Duodenal mucosa (tissue), 2 donors: Measurements from ENCODE around the gene SNX6.
"Not testable (repeated sequence)": the region's sequence is repeated elsewhere in the genome, so short reads cannot be mapped to it uniquely, and the experiment has no call there.

Experiments
- H3K27ac ChIP-seq: one replicate; pipeline ENCODE4 v1.7.0; 2013; ENCODE audit warnings: low read depth, low read length
- H3K27me3 ChIP-seq, 2 donors: one replicate each; pipeline ENCODE4 v1.7.0; 2013; ENCODE audit warnings: low read length in 2 of 2, control low read depth in 1 of 2; ENCODE audit not compliant: insufficient read depth in 2 of 2, control insufficient read depth in 1 of 2
- H3K36me3 ChIP-seq, 2 donors: one replicate each; pipeline ENCODE4 v1.7.0; 2013; ENCODE audit warnings: low read length in 2 of 2, control low read depth in 1 of 2; ENCODE audit not compliant: insufficient read depth in 2 of 2, control insufficient read depth in 1 of 2
- H3K4me1 ChIP-seq, 2 donors: one replicate each; pipeline ENCODE4 v1.7.0; 2013; ENCODE audit warnings: low read length in 2 of 2, control low read depth in 1 of 2; ENCODE audit not compliant: insufficient read depth in 2 of 2, control insufficient read depth in 1 of 2
- H3K4me3 ChIP-seq, 2 donors: one replicate each; pipeline ENCODE4 v1.7.0; 2013; ENCODE audit warnings: low read length in 2 of 2, low read depth in 1 of 2
- H3K9ac ChIP-seq, 2 donors: one replicate each; pipeline ENCODE4 v1.7.0; 2013; ENCODE audit warnings: low read length in 2 of 2, low read depth in 1 of 2
- H3K9me3 ChIP-seq, 2 donors: one replicate each; pipeline ENCODE4 v1.7.0; 2013; ENCODE audit warnings: low read length in 2 of 2, control low read depth in 1 of 2; ENCODE audit not compliant: control insufficient read depth in 1 of 2

Gene SNX6

GRCh38 chr14:34660796-34661195 lies 30.8 kb upstream of the SNX6 start:
- Histone ChIP-seq H3K4me1 (no peaks in the 10 kb centered on the region), H3K9me3 (no peaks in the 10 kb centered on the region), H3K9ac (no peak overlapping the region), H3K27me3 (no peaks in the 10 kb centered on the region), H3K27ac (no peak overlapping the region), H3K4me3 (no peak overlapping the region), H3K36me3 (no peaks in the 10 kb centered on the region)

- H3K4me3 ChIP-seq = no peak overlapping the region
Measured at GRCh38 chr14:34655959-34656358, 26.0 kb upstream of the SNX6 start.

GRCh38 chr14:34653073-34653472 lies 23.1 kb upstream of the SNX6 start:
- not testable (repeated sequence) for H3K4me3 ChIP-seq, H3K9ac ChIP-seq, H3K27ac ChIP-seq, H3K9me3 ChIP-seq, H3K4me1 ChIP-seq, H3K36me3 ChIP-seq, H3K27me3 ChIP-seq

More at GRCh38 chr14:34655959-34656358, 26.0 kb upstream of the SNX6 start:
- Histone ChIP-seq H3K36me3 (no peaks in the 10 kb centered on the region), H3K27me3 (no peaks in the 10 kb centered on the region), H3K27ac (no peak overlapping the region), H3K4me1 (no peaks in the 10 kb centered on the region), H3K9ac (no peak overlapping the region), H3K9me3 (no peaks in the 10 kb centered on the region)

GRCh38 chr14:34652348-34652747 lies 22.4 kb upstream of the SNX6 start:
- not testable (repeated sequence) for H3K9ac ChIP-seq, H3K36me3 ChIP-seq, H3K4me3 ChIP-seq, H3K27ac ChIP-seq, H3K27me3 ChIP-seq, H3K9me3 ChIP-seq, H3K4me1 ChIP-seq

- Histone ChIP-seq H3K9me3 (no peaks in the 10 kb centered on the region), H3K9ac (no peak overlapping the region), H3K36me3 (no peaks in the 10 kb centered on the region), H3K27ac (no peak overlapping the region), H3K4me3 (no peak overlapping the region), H3K4me1 (no peaks in the 10 kb centered on the region), H3K27me3 (no peaks in the 10 kb centered on the region)
Measured at GRCh38 chr14:34650786-34651584, 21.0 kb upstream of the SNX6 start.

GRCh38 chr14:34650006-34650405 lies 20.1 kb upstream of the SNX6 start:
- H3K36me3 ChIP-seq, H3K27me3 ChIP-seq, H3K27ac ChIP-seq, H3K4me3 ChIP-seq, H3K4me1 ChIP-seq, H3K9me3 ChIP-seq, H3K9ac ChIP-seq: not testable (repeated sequence)

GRCh38 chr14:34649344-34649743 lies 19.4 kb upstream of the SNX6 start:
- Histone ChIP-seq H3K4me1 (no peaks in the 10 kb centered on the region), H3K4me3 (no peak overlapping the region), H3K9ac (no peak overlapping the region), H3K27ac (no peak overlapping the region), H3K9me3 (no peaks in the 10 kb centered on the region), H3K27me3 (no peaks in the 10 kb centered on the region), H3K36me3 (no peaks in the 10 kb centered on the region)

GRCh38 chr14:34646570-34647255 lies 16.8 kb upstream of the SNX6 start:
- Histone ChIP-seq H3K27ac (no peak overlapping the region), H3K9ac (no peak overlapping the region), H3K9me3 (no peaks in the 10 kb centered on the region), H3K36me3 (no peaks in the 10 kb centered on the region), H3K4me3 (no peak overlapping the region), H3K27me3 (no peaks in the 10 kb centered on the region), H3K4me1 (no peaks in the 10 kb centered on the region)

- H3K4me3 ChIP-seq = no peak overlapping the region
- no peaks in the 10 kb centered on the region for H3K27me3 ChIP-seq
- H3K27ac ChIP-seq = no peak overlapping the region
- no peak overlapping the region for H3K9ac ChIP-seq
- H3K36me3 ChIP-seq = no peaks in the 10 kb centered on the region
- no peaks in the 10 kb centered on the region for H3K4me1 ChIP-seq
- no peaks in the 10 kb centered on the region for H3K9me3 ChIP-seq
Measured at GRCh38 chr14:34643361-34643760, 13.4 kb upstream of the SNX6 start.

GRCh38 chr14:34642595-34642994 lies 12.6 kb upstream of the SNX6 start:
- no peak overlapping the region for H3K27ac ChIP-seq
- H3K9ac ChIP-seq = no peak overlapping the region
- H3K4me3 ChIP-seq = no peak overlapping the region
- H3K9me3 ChIP-seq = no peaks in the 10 kb centered on the region
- H3K27me3 ChIP-seq = no peaks in the 10 kb centered on the region
- no peaks in the 10 kb centered on the region for H3K4me1 ChIP-seq
- no peaks in the 10 kb centered on the region for H3K36me3 ChIP-seq
